Gastroesophageal sphincter (tissue), 3 donors: ENCODE measurements around the gene GAD1.

Experiments used
- EP300 ChIP-seq: sonication (generic); formaldehyde crosslinking; IDR thresholded peaks from one replicate; pipeline ENCODE4 v1.6.1; 2017; ENCODE audit warnings: antibody characterized with exemption, mild to moderate bottlenecking
- POLR2A ChIP-seq, 2 donors: fragments of 450-650 bp; IDR thresholded peaks; one replicate each; pipeline ENCODE4 v1.6.1; 2017; ENCODE audit warnings: antibody characterized with exemption in 2 of 2, mild to moderate bottlenecking in 2 of 2, moderate library complexity in 1 of 2
- POLR2AphosphoS5 ChIP-seq: sonication (generic); formaldehyde crosslinking; IDR thresholded peaks from one replicate; pipeline ENCODE4 v1.6.1; 2017; ENCODE audit warnings: antibody characterized with exemption
- TF ChIP-seq, protein P1 (sequence below), 4 experiments: fragments of 200-600 bp in 2 of 4; fragments of 450-650 bp in 2 of 4; sonication (generic) in 1 of 4; IDR thresholded peaks; one replicate each; pipeline ENCODE4 v1.5.1; 2017 to 2019; ENCODE audit warnings: antibody characterized with exemption in 4 of 4, mild to moderate bottlenecking in 2 of 4, moderate library complexity in 2 of 4

DNA sequence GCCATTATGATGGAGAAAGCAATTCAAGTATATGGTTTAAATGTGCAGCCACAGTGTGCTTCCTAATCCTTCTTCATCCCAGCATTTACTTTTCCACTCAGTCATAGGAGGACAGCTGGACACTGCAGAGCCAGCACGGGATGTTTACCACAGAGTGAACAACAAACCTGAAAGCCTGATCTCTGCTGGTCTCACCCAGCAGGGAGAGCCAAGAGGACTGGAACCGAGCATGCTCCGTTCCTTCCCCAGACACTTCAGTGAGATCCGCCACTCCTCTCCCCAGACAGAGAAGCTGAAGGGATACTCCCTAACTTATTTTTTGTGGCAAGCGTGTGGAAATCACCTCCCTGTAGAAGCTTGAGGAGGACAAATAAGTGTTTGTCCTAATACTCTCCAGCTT is 89.2 kb downstream of the GAD1 start:
- TF ChIP-seq POLR2A (IDR thresholded peaks at IDR 0.05) (no peak), POLR2AphosphoS5 (no peak), EP300 (no peak)
- TF ChIP-seq, protein P1, sequence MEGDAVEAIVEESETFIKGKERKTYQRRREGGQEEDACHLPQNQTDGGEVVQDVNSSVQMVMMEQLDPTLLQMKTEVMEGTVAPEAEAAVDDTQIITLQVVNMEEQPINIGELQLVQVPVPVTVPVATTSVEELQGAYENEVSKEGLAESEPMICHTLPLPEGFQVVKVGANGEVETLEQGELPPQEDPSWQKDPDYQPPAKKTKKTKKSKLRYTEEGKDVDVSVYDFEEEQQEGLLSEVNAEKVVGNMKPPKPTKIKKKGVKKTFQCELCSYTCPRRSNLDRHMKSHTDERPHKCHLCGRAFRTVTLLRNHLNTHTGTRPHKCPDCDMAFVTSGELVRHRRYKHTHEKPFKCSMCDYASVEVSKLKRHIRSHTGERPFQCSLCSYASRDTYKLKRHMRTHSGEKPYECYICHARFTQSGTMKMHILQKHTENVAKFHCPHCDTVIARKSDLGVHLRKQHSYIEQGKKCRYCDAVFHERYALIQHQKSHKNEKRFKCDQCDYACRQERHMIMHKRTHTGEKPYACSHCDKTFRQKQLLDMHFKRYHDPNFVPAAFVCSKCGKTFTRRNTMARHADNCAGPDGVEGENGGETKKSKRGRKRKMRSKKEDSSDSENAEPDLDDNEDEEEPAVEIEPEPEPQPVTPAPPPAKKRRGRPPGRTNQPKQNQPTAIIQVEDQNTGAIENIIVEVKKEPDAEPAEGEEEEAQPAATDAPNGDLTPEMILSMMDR (IDR thresholded peaks at IDR 0.05), result no peak
